PC-3 (cell line): ENCODE measurements around the gene DNAL1. TPM values are rescaled to one million over a fixed set of nuclear protein-coding genes. Genes with fewer than 3 reads are reported as not detected.
"Not testable (repeated sequence)": the region's sequence is repeated elsewhere in the genome, so short reads cannot be mapped to it uniquely, and the experiment has no call there.

Source experiments
- ATAC-seq: fragments of 200-7000 bp; cut with Tn5 transposase; 2 replicates; pipeline ENCODE4 v1.9.1; 2020; ENCODE audit warnings: mild to moderate bottlenecking, moderate library complexity
- BruUV-seq: library from RNA; stranded (reverse); fragments of 400-500 nt; replicated peaks from 2 replicates; lab custom pipeline; 2021; lab: Mats Ljungman, UMichigan
- CTCF ChIA-PET: fragments of 300-600 bp; sonication (Branson Sonifier 250); formaldehyde crosslinking; loops from one replicate; lab custom pipeline; 2022; ENCODE audit warnings: antibody characterized with exemption; lab: Charles Lee
- POLR2A ChIA-PET: fragments of 300-600 bp; sonication (Branson Sonifier 250); formaldehyde crosslinking; loops from one replicate; lab custom pipeline; 2022; ENCODE audit warnings: antibody characterized with exemption; ENCODE audit not compliant: unreplicated experiment; lab: Charles Lee
- DNase-seq: peaks from one replicate; pipeline ENCODE4 v3.0.0-alpha.2; 2015
- H2AFZ ChIP-seq: fragments of 300-600 bp; sonication (generic); 2 replicates; pipeline ENCODE4 v1.6.0; 2016; ENCODE audit warnings: antibody characterized with exemption, low read length
- H3F3A ChIP-seq: fragments of 300-600 bp; sonication (generic); one replicate; pipeline ENCODE4 v1.6.0; 2017; ENCODE audit warnings: antibody characterized with exemption, low read length, control low read depth, mild to moderate bottlenecking; ENCODE audit not compliant: unreplicated experiment
- H3K27ac ChIP-seq: fragments of 300-600 bp; sonication (generic); 2 replicates; pipeline ENCODE4 v1.5.1; 2016; ENCODE audit warnings: mild to moderate bottlenecking, low read length
- H3K27me3 ChIP-seq: fragments of 300-600 bp; sonication (generic); 2 replicates; pipeline ENCODE4 v1.6.1; 2016; ENCODE audit warnings: low read length, mixed read lengths
- H3K36me3 ChIP-seq: fragments of 300-600 bp; sonication (generic); 2 replicates; pipeline ENCODE4 v1.6.1; 2016; ENCODE audit warnings: low read depth, mixed run types, low read length, mixed read lengths
- H3K4me1 ChIP-seq: fragments of 300-600 bp; sonication (generic); 2 replicates; pipeline ENCODE4 v1.5.1; 2016; ENCODE audit warnings: low read length; ENCODE audit not compliant: insufficient read depth
- H3K4me2 ChIP-seq: fragments of 300-600 bp; sonication (generic); 2 replicates; pipeline ENCODE4 v1.6.0; 2016; ENCODE audit warnings: low read length
- H3K4me3 ChIP-seq: fragments of 300-600 bp; sonication (generic); 2 replicates; pipeline ENCODE4 v1.5.1; 2016; ENCODE audit warnings: mild to moderate bottlenecking, low read length, mixed read lengths
- H3K79me2 ChIP-seq: fragments of 300-600 bp; sonication (generic); 2 replicates; pipeline ENCODE4 v1.6.1; 2017; ENCODE audit warnings: low read length, mixed read lengths
- H3K9ac ChIP-seq: fragments of 300-600 bp; sonication (generic); 2 replicates; pipeline ENCODE4 v1.6.0; 2016; ENCODE audit warnings: mild to moderate bottlenecking, low read length
- H3K9me2 ChIP-seq: fragments of 300-600 bp; sonication (generic); replicated peaks from 2 replicates; pipeline ENCODE4 v1.6.1; 2016; ENCODE audit warnings: mixed run types, low read length, mixed read lengths
- H3K9me3 ChIP-seq: fragments of 300-600 bp; sonication (generic); 2 replicates; pipeline ENCODE4 v1.6.1; 2016; ENCODE audit warnings: low read length, mixed read lengths
- H4K20me1 ChIP-seq: fragments of 300-600 bp; sonication (generic); 2 replicates; pipeline ENCODE4 v1.6.1; 2016; ENCODE audit warnings: low read length, mixed read lengths
- EZH2 ChIP-seq: fragments of 300-600 bp; sonication (generic); IDR thresholded peaks from one replicate; pipeline ENCODE4 v1.6.1; 2017; ENCODE audit warnings: antibody characterized with exemption, mild to moderate bottlenecking, low read length; ENCODE audit not compliant: unreplicated experiment
- EZH2phosphoT487 ChIP-seq: fragments of 300-600 bp; sonication (generic); IDR thresholded peaks from 2 replicates; pipeline ENCODE4 v1.6.1; 2018; ENCODE audit warnings: mild to moderate bottlenecking, antibody characterized with exemption, low read length, borderline replicate concordance
- intact Hi-C: fragments of 100-400 bp; cut with micrococcal nuclease; formaldehyde crosslinking; loops from 2 replicates; pipeline ENCODE4 v1.9.0; 2023
- total RNA-seq: library from RNA; depleted of rRNA; stranded (reverse); fragments of >200 nt; gene quantifications from 2 replicates; pipeline ENCODE4 v1.2.3, GENCODE V29; 2014
- TF ChIP-seq, protein P1 (sequence below): fragments of 300-600 bp; sonication (generic); conservative IDR thresholded peaks from 2 replicates; pipeline ENCODE4 v1.5.1; 2017; ENCODE audit warnings: antibody characterized with exemption, low read depth, mild to moderate bottlenecking, low read length

The DNAL1 gene
- total RNA-seq, 1 experiment from 2014 or later = 2.6 TPM

GRCh38 chr14:73651005-73651404 is 6.2 kb downstream of the DNAL1 start:
- ChIA-PET POLR2A (no interaction called here), CTCF (no interaction called here)
- Histone ChIP-seq H3K9me3 (no peaks in the 10 kb centered on the region), H3K9me2 (no peaks in the 10 kb centered on the region), H3K27ac (no peak overlapping the region), H3K9ac (no peak overlapping the region), H2AFZ (no peak overlapping the region), H3K36me3 (no peaks in the 10 kb centered on the region), H3K4me1 (no peaks in the 10 kb centered on the region), H3K4me3 (no peak overlapping the region), H3K4me2 (no peak overlapping the region), H3K27me3 (no peaks in the 10 kb centered on the region), H3K79me2 (no peaks in the 10 kb centered on the region; the same call in 1 of the 2 replicates), H3F3A (no peaks in the 10 kb centered on the region), H4K20me1 (no peaks in the 10 kb centered on the region)
- ATAC-seq = no peak
- DNase-seq = no peak
- TF ChIP-seq EZH2 (no peak), EZH2phosphoT487 (no peak)
- TF ChIP-seq, protein P1, sequence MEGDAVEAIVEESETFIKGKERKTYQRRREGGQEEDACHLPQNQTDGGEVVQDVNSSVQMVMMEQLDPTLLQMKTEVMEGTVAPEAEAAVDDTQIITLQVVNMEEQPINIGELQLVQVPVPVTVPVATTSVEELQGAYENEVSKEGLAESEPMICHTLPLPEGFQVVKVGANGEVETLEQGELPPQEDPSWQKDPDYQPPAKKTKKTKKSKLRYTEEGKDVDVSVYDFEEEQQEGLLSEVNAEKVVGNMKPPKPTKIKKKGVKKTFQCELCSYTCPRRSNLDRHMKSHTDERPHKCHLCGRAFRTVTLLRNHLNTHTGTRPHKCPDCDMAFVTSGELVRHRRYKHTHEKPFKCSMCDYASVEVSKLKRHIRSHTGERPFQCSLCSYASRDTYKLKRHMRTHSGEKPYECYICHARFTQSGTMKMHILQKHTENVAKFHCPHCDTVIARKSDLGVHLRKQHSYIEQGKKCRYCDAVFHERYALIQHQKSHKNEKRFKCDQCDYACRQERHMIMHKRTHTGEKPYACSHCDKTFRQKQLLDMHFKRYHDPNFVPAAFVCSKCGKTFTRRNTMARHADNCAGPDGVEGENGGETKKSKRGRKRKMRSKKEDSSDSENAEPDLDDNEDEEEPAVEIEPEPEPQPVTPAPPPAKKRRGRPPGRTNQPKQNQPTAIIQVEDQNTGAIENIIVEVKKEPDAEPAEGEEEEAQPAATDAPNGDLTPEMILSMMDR = no peak
- intact Hi-C loops = no loop called here
- no TSS peak for BruUV-seq

DNA sequence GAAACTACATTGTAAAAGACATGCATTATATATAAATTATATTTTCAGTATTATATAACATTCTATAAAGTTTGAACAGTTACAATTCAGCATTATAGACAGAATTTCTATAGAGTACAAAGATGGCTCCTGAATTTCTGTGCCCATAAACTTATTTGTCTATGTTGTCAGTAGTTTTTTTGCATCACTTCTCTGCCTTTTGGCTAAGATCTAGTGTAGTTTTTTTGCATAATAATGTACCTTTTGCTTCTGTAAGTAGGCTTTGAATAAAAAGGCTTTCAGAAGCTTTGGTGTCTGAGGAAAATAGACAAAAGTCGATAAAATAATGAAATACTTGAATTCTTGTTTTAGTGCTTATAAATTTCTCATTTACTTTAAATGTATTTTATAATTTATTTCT is 11.1 kb downstream of the DNAL1 start:
- ATAC-seq (no peak), DNase-seq (no peak)
- H3K4me2 ChIP-seq = no peak overlapping the region
- no peaks in the 10 kb centered on the region for H3F3A ChIP-seq
- H3K9ac ChIP-seq = no peak overlapping the region
- H3K9me3 ChIP-seq = no peaks in the 10 kb centered on the region
- H3K27me3 ChIP-seq = no peaks in the 10 kb centered on the region
- no peaks in the 10 kb centered on the region for H3K36me3 ChIP-seq
- no peaks in the 10 kb centered on the region for H3K4me1 ChIP-seq
- H3K9me2 ChIP-seq = no peaks in the 10 kb centered on the region
- no peaks in the 10 kb centered on the region for H4K20me1 ChIP-seq
- no peak overlapping the region for H3K27ac ChIP-seq
- H3K79me2 ChIP-seq = no peaks in the 10 kb centered on the region
- no peak overlapping the region for H3K4me3 ChIP-seq
- TF ChIP-seq EZH2phosphoT487 = no peak
- no peak for TF ChIP-seq EZH2
- TF ChIP-seq, protein P1 = no peak
- no TSS peak for BruUV-seq
- ChIA-PET POLR2A (no interaction called here), CTCF (no interaction called here)
- no peak overlapping the region for H2AFZ ChIP-seq
- intact Hi-C loops = no loop called here

DNA sequence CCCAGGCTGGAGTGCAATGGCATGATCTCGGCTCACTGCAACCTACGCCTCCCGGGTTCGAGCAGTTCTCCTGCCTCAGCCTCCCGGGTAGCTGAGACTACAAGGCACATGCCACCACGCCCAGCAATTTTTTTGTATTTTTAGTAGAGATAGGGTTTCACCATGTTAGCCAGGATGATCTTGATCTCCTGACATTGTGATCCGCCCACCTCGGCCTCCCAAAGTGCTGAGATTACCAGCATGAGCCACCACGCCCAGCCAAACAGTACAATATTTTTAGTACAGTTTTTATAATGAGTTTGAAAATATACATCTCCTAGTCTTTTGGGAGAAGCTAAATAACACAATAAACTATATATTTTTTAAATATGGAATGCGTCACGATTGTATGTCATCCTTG is 14.4 kb downstream of the DNAL1 start:
- CTCF ChIA-PET, DNase-seq, POLR2A ChIA-PET, H3K27ac ChIP-seq, ATAC-seq, H3K79me2 ChIP-seq, H3K4me2 ChIP-seq, H3K9me3 ChIP-seq, BruUV-seq, H3F3A ChIP-seq, H3K9ac ChIP-seq, H3K9me2 ChIP-seq, H4K20me1 ChIP-seq, H3K36me3 ChIP-seq, H3K4me3 ChIP-seq, H2AFZ ChIP-seq, intact Hi-C loops, H3K27me3 ChIP-seq: not testable (repeated sequence)
- H3K4me1 ChIP-seq = peaks cover 12% of the 10 kb centered on the region
